ENCODE data around the gene IQGAP3. TPM values are rescaled to one million over a fixed set of nuclear protein-coding genes. Genes with fewer than 3 reads are reported as not detected.

The IQGAP3 gene
- total RNA-seq, 3 donors from 2014 or later = 3.4 to 15.5 (median 5.7) TPM

DNA sequence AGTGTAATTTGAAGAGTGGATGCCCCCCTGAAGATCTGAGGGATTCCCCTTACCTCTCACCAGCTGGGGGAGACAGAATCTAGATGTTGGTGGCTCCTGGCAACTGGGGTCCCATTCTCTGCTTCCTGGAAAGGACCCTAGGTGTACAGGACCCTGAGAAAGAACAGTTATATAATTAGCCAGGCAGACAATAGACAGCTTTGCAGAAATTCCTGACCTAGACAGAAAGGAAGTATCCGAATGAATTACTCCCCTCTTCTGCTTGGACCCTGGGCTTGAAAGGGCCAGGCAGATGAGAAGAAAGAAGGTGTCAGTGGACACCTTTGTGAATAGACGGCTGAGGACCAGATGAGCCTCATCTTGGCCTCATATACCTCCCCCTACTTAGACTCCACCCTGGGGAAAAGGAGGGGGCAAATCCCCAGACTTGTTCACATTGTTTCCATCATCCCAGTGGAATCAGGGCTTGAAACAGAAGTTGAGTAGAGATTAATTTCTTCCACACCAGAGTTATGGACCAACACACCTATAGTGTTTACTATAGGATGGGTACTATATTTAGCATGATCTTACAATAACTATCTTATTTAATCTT is 1.8 kb upstream of the IQGAP3 start:
- H3K4me3 ChIP-seq = no peak overlapping the region
- TF ChIP-seq, protein P1, sequence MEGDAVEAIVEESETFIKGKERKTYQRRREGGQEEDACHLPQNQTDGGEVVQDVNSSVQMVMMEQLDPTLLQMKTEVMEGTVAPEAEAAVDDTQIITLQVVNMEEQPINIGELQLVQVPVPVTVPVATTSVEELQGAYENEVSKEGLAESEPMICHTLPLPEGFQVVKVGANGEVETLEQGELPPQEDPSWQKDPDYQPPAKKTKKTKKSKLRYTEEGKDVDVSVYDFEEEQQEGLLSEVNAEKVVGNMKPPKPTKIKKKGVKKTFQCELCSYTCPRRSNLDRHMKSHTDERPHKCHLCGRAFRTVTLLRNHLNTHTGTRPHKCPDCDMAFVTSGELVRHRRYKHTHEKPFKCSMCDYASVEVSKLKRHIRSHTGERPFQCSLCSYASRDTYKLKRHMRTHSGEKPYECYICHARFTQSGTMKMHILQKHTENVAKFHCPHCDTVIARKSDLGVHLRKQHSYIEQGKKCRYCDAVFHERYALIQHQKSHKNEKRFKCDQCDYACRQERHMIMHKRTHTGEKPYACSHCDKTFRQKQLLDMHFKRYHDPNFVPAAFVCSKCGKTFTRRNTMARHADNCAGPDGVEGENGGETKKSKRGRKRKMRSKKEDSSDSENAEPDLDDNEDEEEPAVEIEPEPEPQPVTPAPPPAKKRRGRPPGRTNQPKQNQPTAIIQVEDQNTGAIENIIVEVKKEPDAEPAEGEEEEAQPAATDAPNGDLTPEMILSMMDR (IDR thresholded peaks at IDR 0.05) = no peak
- DNase-seq = no peak
- no peak for ATAC-seq
- no peaks in the 10 kb centered on the region for H3K9me3 ChIP-seq
- H3K36me3 ChIP-seq (ENCODE audit: low read depth) = no peaks in the 10 kb centered on the region
- intact Hi-C loops (cut with DNase I, micrococcal nuclease) = no loop called here
- H3K4me1 ChIP-seq (ENCODE audit: low read depth) = peaks cover 17% of the 10 kb centered on the region

DNA sequence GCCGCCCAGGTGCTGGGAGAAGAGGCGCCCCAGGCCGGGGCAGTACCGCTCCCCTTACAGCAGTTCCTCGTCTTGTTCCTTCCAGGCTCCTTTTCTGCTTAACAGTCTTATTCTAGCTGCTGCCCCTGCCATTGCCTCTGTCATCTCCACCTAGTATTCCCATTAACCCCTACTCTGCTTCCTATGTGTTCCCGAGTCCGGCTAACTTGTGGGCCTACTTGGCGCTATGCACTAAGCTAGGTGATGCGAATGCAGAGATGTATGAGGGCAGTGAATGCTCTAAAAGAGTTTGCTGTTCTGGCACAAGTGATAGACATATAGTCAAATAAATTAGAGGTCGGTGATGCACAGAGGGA is 276 bp upstream of the IQGAP3 start:
- Histone ChIP-seq H3K36me3 (ENCODE audit: low read depth) (no peaks in the 10 kb centered on the region), H3K9me3 (no peaks in the 10 kb centered on the region), H3K4me1 (ENCODE audit: low read depth) (peaks cover 17% of the 10 kb centered on the region), H3K4me3 (no peak overlapping the region)
- TF ChIP-seq, protein P1 (IDR thresholded peaks at IDR 0.05) = no peak
- ATAC-seq (no peak), DNase-seq (no peak)
- intact Hi-C loops (cut with DNase I, micrococcal nuclease) = no loop called here

DNA sequence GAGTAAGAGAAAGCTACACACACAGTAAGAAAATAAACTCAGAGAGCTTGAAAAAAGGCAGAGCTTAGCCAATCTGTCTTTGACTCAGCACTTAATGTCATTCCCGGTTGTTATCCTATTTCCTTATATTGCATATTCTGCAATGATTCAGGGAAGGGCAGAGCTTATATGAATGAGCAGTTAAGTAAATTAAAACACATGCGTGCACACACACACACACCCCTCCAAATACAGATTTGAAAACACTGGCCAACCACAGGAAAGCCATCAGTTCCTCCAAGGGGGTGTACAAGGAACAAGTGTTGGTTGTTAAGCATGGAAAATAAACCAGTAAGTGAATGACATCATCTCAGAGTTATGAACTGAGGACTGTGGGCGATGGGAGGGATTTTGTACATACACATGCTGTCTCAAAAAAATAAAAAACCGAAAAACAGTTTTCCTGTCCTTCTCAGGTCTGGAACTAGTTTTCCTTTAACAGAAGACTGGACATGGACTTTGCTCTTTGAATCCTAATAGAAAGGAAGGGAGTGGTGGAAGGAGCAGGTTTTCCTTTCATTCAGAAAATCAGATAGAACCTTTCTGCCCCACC is 1.0 kb downstream of the IQGAP3 start:
- H3K4me1 ChIP-seq (ENCODE audit: low read depth) = peaks cover 17% of the 10 kb centered on the region
- peak in 1 of 3 donors; percentile 39 for DNase-seq
- TF ChIP-seq, protein P1 (IDR thresholded peaks at IDR 0.05) = no peak
- H3K4me3 ChIP-seq = no peak overlapping the region
- no peaks in the 10 kb centered on the region for H3K9me3 ChIP-seq
- intact Hi-C loops (cut with DNase I, micrococcal nuclease) = no loop called here
- ATAC-seq = peak; percentile 83
- no peaks in the 10 kb centered on the region for H3K36me3 ChIP-seq (ENCODE audit: low read depth)

DNA sequence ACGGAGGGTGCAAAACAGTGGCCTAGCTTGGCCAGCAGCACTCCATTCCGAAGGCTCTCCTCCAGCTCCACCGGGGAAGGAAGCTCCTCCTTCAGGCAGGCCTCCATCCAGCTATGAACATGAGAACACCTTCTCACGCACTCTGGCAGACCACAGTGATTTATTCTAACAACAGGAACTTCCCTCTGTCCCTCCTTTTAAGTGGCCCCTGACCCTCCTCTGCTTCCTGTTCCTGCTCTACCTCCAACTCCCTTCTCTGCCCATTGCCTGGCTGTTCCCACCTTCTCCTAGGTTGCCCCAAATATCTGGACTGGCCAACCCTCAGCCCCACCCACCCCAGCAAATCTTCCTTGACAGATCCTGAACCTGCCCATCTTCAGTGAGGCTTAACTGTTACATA is 5.9 kb downstream of the IQGAP3 start:
- TF ChIP-seq, protein P1 (IDR thresholded peaks at IDR 0.05) = no peak
- H3K9me3 ChIP-seq = no peaks in the 10 kb centered on the region
- no peak overlapping the region for H3K4me3 ChIP-seq
- intact Hi-C loops (cut with DNase I, micrococcal nuclease) = no loop called here
- H3K4me1 ChIP-seq (ENCODE audit: low read depth) = peaks cover 8% of the 10 kb centered on the region
- DNase-seq (no peak), ATAC-seq (no peak)
- no peaks in the 10 kb centered on the region for H3K36me3 ChIP-seq (ENCODE audit: low read depth)

DNA sequence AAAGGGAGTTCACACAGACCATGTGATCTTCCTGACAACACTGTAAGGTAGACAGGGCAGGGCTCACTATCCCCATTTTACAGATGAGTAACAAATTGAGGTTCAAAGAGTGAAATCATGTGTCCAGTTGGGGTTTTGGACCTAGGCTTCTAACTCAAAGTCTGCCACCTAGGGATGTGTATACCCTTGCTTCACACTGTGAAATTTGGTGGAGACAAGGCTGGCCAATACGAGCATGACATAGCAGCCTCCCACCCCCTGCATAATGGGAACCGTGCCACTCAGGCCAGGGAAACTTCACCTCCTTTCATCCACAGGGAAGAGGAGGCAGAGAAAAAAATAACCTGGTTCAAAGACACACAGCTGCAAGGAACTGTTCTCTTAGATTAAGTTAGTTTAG is 6.8 kb downstream of the IQGAP3 start:
- ATAC-seq = no peak
- no peak for DNase-seq
- no peaks in the 10 kb centered on the region for H3K9me3 ChIP-seq
- peaks cover 4% of the 10 kb centered on the region for H3K4me1 ChIP-seq (ENCODE audit: low read depth)
- intact Hi-C loops (cut with DNase I, micrococcal nuclease) = no loop called here
- no peak overlapping the region for H3K4me3 ChIP-seq
- TF ChIP-seq, protein P1 (IDR thresholded peaks at IDR 0.05) = no peak
- no peaks in the 10 kb centered on the region for H3K36me3 ChIP-seq (ENCODE audit: low read depth)

All from mucosa of descending colon (tissue), 3 donors.